Measurements from ENCODE around the gene ASZ1.

DNA sequence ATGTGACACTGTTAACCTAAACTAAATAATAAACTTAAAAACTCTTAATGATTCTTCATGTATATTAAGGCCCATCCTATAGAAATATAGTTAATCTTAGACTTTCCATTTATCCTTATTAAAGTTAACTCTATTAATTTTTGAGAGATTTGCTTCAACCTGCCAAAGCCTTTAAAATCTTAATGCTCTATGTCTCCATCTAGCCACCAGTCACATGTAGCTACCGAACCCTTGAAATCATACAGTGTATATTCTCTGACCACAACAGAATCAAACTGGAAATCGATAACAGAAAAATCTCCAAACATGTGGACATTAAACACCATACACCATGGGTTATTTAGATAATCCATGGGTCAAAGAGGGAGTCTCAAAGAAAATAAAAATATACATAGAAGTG is 51.9 kb downstream of the ASZ1 start:
- TF ChIP-seq, protein P1, sequence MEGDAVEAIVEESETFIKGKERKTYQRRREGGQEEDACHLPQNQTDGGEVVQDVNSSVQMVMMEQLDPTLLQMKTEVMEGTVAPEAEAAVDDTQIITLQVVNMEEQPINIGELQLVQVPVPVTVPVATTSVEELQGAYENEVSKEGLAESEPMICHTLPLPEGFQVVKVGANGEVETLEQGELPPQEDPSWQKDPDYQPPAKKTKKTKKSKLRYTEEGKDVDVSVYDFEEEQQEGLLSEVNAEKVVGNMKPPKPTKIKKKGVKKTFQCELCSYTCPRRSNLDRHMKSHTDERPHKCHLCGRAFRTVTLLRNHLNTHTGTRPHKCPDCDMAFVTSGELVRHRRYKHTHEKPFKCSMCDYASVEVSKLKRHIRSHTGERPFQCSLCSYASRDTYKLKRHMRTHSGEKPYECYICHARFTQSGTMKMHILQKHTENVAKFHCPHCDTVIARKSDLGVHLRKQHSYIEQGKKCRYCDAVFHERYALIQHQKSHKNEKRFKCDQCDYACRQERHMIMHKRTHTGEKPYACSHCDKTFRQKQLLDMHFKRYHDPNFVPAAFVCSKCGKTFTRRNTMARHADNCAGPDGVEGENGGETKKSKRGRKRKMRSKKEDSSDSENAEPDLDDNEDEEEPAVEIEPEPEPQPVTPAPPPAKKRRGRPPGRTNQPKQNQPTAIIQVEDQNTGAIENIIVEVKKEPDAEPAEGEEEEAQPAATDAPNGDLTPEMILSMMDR (IDR thresholded peaks at IDR 0.05), result no peak
- no peak for TF ChIP-seq POLR2A (IDR thresholded peaks at IDR 0.05)

Data from vagina (tissue), 2 donors.